GM18858 (cell line): ENCODE measurements around the gene DENND4B.
"Not testable (repeated sequence)": the region's sequence is repeated elsewhere in the genome, so short reads cannot be mapped to it uniquely, and the experiment has no call there.

ENCODE experiments used
- ATAC-seq: cut with Tn5 transposase; IDR thresholded peaks from one replicate; pipeline ENCODE4 v1.9.1; 2021; ENCODE audit not compliant: unreplicated experiment

Gene DENND4B

DNA sequence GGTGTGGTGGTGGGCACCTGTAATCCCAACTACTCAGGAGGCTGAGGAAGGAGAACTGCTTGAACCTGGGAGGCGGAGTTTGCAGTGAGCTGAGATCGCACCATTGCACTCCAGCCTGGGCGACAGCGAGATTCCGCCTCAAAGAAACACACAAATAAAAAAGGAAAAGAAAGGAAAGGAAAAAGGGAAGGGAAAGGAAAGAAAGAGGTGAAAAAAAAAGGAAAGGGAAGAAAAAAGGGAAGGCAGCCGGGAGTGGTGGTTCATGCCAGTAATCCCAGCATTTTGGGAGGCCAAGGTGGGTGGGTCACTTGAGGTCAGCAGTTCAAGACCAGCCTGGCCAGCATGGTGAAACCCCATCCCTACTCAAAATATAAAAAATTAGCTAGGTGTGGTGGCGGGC lies 55.5 kb downstream of the DENND4B start:
- not testable (repeated sequence) for ATAC-seq

DNA sequence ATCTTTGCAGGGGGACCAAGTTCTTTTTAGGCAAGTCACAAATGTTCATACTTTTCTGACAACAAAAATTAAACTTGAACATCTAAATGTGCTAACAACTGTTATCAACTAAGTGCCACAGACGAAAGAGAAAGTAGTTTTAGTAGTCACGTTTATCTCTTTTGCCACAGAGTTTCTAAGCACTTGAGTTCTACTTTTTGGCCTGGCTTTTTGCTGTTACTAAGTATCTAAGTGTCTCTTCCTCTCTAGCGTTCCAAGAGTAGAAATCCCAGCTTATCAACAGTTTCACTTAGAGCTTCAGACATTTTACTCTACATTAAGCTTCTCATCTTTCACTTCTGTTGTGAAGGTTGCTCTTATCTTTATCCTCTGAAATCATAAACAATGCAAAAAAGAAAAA lies 58.0 kb downstream of the DENND4B start:
- ATAC-seq: no peak

DNA sequence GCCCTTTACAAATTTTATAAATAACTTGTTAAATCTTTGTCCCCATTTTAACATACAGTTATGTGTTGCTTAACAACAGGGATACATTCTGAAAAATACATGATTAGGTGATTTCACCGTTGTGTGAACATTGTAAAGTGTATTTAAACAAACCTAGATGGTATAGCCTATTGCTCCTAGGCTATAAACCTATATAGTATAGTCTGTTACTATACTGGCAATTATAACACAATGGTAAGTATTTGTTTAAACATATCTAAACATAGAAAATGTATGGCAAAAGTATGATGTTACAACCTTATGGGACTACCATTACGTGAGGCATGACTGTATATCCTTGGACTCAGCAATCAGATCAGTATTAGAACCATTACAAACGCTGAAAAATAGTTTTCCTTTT lies 60.4 kb downstream of the DENND4B start:
- no peak for ATAC-seq

DNA sequence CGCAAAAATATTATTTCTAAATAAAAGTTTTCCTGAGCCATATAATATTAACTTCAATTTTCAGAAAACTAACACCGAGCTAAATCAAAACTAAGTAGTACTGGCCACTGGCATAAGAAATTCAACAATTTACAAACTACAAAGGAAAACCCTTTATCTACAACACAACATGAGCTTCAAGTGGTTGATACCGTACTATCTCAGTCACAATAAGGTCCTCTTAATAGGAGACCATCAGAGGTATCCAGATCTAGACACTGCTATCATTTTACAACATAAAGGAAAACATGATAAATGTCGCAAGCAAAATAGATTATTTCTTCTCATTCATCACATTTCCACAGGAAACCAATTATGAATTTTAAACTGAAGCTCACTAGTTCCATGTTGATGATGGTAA lies 63.3 kb downstream of the DENND4B start:
- ATAC-seq: no peak

DNA sequence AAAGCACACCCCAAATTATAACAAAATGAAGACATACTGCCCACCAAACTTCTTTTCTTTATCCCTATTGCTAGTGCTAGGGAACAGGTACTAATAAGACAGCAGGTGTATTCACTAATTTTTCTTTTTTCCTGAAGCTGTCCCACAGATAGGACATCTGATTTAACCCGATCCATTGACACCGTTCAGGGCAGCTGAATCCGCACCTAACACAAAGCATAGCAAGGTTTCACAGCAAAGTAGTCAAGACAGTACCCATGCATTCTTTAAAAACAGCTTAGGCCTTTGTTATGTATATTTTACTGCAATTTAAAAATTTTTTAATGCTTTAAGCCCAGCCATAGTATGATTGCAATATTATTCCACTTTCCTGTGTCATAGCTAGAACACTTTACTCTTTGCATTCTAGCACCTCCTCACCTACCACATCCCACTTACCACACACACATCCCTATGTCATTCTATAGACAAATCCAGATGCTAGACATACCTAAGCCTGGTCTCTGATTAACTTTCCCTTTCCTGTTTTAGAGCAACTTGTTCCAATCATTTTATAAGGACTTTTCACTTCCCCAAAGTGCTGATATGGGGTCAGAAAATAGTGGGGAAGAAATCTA lies 64.1 kb downstream of the DENND4B start:
- no peak for ATAC-seq

GRCh38 chr1:153881751-153882150 lies 64.8 kb downstream of the DENND4B start:
- no peak for ATAC-seq

- no peak for ATAC-seq
Observed at GRCh38 chr1:153880962-153881361, 65.6 kb downstream of the DENND4B start.

GRCh38 chr1:153880024-153880423 lies 66.5 kb downstream of the DENND4B start:
- no peak for ATAC-seq
